Stromal cell of bone marrow (primary cell): ENCODE results near the gene GPRIN1.
"Not testable (repeated sequence)": the region's sequence is repeated elsewhere in the genome, so short reads cannot be mapped to it uniquely, and the experiment has no call there.

ENCODE experiments used
- DNase-seq: peaks from one replicate; pipeline ENCODE4 v3.0.0-alpha.2; 2012; ENCODE audit warnings: low read depth

The GPRIN1 gene

DNA sequence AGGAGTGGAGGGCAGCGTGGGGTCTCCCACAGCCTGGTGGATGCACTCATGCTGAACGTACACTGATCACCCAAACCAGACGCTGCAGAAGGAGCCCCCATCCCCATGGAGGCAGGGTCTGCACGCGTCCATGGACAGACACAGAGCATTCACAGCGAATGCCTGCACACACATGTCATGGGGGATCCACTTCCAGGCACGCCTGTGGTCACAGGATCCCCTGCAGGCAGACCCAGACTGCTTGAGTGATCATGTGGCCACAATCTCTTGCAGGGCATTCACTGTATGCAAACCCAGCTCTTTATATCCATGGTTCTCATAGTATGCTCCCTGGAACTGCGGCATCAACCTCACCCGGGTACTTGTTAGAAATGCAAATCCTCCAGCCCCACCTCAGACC lies 15.0 kb upstream of the GPRIN1 start:
- no peak for DNase-seq

DNA sequence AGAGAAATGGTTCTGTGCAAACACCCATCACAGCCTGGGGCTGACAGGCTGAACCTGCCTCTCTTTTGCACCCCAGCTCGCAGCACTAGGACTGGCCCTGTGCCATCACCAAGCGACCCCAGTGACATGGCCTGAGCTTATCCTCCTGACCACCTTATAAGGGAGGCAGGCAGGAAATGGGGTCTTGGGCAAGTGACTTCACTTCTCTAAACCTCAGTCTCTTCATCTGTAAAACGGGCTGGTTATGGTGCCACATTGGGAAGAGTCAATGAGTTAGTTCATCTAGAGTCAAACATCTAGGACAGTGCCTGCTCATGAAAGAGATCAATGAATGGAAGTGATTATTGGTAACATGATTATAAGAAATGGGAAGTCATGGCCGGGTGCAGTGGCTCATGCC lies 14.2 kb upstream of the GPRIN1 start:
- DNase-seq: no peak

DNA sequence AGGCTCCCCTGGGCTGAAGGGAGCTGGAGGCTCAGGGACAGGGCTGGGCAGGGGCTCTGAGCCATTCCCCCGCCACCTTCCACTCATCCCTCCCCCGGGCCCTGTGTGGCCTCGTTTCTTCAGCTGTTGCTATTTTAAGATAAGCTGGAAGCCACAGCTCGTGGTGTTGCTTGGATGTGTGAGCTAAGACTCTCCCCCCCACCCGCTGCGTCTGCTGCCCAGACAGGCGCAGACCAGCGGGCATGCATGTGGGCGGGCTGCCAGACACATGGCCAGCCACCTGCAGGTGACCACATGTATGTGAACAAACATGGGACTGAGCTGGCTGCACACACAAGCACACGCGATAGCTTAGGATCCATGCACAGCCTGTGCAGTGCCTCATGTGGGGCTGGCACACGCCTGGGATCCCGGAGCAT lies 11.7 kb upstream of the GPRIN1 start:
- DNase-seq: no peak

DNA sequence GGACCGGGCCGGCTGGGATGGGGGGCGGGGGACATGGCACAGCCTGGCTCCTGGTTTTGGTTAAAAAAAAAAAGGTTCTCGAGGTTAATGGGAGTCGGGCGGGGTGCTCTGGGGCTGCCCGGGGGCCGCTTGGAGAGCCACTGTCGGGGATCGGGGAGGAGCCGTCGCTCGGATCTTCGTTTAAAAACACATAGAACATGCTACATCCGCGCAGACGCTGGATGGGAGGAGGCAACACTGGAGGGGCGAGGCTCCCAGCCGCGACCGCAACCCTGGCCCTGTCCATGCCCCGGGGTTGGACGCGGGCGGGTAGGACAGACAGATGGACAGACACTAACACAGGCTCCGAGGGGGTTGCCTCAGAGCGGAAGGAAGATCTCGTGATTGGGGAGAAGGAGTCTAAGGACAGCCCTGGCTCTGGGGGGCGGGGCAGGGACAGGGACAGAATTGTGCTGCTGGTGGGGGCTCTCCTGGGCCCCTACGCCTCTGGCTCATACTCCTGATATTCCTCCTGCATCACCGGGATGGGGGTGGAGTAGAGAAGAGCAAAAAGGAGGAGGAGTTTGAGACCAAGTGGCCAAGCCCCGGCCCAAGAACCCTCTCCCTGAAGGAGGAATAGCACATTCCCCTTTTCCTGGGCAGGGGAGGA lies 10.5 kb upstream of the GPRIN1 start:
- no peak for DNase-seq

DNA sequence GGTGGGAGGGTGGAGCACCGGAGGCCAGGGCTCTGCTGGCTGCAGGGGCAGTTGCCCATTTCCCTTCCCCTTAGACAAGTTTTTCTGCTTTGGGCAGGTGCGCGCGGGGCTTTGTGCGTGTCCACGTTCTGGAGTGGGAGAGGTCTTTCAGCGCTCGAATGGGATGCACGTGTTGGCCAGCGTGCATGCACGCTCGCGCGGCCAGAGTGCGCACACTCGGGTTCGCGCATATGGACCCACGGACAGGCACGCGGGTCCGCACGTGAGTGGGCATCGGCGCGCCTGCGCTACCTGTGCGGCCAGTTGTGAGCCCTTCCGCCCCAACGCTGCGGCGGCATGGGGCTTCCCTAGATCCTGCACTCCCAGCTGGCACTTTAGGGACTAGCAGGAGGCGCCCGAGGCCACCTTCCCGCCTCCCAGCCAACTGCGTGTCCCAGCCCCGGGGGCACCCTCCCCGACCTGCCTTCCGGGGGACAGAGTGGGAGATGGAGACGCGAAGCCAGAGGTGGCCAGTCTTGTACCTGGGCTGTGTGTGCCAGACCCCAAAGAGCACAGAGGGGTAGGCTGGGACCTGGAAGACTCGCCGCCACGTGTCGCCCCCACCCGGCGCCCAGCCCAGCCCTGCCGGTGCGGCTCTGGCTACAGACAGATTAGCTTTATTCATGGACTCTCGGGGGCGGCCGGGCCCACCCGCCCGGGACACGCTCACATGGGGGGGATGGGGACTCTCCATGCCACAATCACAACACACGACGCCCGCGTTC lies 9.8 kb upstream of the GPRIN1 start:
- DNase-seq: no peak

DNA sequence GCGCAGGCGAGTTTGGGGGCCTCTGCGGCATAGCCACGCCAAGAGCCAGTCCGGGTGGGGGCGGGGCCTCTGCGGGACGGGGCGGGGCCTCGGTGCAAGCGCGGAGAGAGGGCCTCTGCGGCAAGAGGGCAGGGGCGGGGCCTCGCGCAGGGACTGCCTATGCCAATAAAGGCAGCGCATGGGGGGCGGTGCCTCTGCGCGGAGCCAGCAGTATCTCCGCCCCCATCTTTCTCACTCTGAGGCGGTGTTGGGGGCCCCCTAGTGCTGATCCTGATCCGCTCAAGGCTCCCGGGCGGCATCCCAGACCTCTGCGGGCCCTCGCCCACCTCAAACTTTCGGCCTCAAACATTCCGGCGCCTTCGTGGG lies 9.2 kb upstream of the GPRIN1 start:
- DNase-seq: peak; percentile 55

DNA sequence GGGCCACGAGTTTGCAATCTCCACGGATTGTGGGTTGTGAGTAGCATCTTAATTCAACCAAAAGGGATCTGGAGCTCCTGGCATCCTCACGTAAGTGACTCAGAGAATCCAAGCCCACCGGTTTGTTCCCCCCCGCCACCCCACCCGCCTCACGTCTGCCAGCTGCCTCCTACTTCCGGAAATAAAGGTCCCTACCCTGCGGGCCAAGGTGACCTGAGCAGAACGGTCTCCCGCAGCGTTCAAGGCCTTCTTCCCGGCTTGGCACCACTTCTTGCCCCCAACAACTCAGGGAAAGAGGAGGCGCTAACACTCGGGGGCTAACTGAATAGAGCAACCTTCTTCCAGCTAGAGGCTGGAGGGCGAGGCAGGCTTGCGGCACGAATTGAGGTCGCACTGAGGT lies 8.8 kb upstream of the GPRIN1 start:
- DNase-seq: no peak

DNA sequence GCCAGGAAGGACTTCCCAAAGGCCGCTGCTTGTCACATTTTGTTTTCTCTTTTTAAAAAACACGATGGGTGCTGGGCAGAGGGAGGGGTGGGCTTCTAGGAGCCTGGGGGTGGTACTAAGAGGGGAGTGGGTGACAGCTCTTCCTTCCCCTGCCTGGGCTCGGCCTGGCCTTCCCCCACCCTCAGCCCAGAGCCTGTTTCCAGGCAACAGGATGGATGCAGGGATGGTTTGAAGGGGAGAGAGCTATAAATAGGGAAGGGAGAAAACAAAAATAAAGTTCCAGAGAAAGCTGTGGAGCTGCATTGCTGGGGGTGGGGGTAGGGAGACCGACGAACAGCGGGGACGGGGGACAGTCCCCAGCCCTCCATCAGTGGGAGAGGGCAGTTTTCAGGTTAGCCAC lies 6.6 kb upstream of the GPRIN1 start:
- no peak for DNase-seq

DNA sequence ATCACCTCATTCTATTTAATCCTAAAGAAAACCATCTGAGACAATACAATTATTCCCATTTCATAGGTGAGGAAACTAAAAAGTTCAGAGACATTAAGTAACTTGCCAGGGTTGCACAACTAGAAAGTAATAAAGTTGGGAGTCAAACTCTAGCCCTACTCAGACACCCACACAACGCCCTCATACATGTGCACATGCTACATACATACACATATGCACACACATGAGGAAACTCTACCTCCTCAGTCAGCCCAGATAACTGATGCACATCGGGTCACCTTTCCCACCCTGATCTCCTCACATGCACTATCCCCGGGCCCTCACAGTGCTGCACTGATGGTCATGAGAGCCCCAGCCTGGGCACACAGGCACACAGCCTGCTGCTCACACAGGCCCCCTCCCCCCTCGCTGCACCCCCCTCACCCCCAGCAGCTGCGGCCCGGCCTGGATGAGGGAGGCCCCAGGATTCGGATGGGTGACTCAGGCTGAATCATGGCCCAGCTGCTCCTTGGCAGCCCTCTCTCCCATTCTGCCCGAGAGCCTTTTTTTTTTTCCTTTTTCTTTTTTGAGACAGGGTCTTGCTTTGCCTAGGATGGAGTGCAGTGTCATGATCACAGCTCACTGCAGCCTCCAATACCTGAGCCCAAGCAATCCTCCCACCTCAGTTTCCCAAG lies 5.0 kb upstream of the GPRIN1 start:
- peak; percentile 56 for DNase-seq

DNA sequence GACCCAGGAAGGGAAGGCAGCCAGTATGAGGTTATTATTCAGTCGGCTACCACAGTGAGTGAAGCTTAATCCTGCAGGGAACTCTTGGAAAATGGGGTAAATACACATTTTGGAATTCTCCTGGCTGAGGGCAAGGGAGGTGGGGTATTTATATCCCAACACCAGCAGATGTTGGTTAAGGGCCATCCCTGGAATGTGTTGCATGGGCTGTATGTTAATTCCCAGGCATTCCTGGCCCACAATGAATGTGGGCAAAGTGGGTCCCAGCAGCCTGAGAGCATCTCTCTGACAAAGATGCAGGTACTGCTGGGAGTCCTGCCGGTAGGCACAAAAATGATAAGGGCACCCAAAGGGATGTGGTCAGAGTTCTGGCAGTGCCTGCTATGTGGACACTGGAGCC lies 2.9 kb upstream of the GPRIN1 start:
- DNase-seq: no peak

DNA sequence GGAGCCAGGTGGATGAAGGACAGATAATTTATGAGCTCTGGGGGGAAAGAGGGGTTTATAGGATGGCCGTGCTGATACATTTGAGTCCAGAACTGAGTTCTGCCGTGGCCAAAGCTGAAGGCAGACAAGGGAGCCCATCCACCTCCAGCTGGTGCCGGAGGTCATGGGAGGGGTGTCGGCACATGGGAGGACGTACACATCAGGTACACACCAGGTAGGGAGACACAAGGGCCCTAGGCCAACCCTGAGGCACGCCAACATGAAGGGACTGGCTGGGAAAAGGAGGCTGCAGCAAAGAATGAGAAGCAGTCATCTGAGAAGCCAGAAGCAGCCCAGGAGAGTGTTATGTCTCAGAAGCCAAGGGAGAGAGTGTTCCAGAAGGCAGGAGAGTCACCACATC lies 2.1 kb upstream of the GPRIN1 start:
- no peak for DNase-seq

DNA sequence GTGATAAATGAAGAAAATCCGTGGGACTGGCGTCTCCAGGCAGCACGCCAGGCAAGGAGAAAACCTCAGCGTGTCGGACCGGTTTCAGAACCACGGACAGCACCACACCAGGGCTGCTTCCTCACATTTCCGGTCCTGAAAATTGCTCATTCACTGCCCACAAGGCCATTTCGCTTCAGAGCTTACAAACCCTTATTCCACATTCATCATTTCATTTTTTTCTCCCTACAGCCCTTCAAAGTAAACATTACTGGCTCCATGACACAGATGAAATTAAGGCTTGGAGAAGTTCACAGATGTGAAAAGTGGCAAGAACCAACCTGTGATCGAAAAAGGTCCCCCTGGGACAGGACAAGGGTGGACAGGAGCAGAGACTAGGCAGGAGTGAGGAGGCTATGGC lies 1.5 kb upstream of the GPRIN1 start:
- peak; percentile 71 for DNase-seq

DNA sequence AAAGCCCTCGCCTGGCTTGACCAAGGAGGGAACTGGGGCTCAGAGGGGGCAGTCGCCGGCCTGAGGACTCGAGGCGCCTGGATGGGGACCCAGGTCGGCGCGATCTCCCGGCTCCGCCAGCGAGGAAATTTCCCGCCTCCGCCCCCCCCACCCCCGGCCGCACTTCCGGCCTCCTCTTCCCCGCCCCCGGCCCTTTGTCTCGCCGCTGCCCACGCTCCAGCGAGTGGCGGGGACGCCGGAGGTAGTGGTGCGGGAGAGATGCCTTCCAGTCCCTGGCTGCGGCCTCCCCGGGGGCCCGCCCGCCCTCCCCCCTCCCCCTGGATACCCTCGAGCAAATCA lies 448 bp upstream of the GPRIN1 start:
- no peak for DNase-seq

DNA sequence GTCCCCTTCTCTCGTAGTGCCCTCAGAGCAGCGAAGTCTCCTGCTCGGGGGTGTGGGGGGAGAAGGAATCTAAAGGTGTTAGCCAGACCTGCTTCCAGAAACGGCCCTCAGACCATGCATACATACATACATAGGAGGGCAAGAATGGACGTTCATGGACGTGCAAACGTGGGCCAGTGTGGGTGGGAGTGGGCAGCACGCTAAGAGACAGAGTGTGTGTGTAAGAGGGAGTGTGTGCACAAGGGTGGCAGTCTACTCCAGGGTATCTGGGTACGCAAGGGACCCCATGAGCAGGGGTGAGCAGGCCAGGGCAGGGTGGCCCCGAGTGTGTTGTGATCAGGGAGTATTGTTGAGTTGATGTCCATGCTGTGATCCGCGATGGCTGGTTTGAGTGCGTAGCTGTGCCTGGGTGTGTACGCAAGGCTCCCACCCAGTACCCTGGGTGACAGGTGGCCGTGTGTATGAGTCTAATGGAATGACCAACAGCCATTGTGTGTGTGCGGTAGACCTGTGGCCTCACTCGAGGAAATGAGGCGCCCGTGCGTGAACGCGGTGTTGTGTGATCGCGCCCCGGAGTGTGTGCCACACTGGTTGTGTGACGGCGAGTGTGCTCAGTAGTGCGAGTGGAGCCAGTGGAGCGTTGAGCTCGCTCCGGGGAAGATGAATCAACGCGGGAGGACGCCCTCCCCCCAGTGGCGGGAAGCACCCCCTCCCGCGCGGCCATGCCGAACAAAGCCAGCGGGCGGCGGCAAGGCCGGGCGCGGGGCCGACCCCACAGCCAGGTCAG lies 826 bp downstream of the GPRIN1 start:
- DNase-seq: no peak

DNA sequence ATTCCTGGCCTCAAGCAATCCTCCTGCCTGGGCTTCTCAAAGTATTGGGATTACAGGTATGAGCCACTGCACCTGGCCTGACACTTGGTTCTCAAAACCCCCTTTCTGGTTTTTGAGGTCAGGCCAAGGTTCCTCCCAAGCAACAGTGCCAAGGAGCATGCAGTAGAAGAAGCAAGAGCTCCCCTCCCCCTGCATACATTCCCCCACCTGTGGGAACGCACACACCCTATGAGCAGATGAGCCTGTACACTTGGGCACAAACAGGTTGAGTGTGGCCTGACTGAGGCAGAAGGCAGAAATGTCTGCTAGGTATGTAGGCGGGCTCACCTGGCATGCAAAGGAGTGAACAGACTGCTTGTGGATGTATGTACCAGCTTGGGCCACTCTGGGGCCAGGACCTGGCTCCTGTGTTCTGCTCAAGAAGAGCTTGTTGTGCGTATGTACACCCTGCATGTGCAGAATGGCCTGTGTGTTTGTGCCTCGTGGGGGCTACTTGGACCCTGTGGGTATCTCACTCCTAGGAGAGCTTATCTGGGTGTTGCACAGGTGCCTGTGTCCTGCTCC lies 1.7 kb downstream of the GPRIN1 start:
- no peak for DNase-seq

DNA sequence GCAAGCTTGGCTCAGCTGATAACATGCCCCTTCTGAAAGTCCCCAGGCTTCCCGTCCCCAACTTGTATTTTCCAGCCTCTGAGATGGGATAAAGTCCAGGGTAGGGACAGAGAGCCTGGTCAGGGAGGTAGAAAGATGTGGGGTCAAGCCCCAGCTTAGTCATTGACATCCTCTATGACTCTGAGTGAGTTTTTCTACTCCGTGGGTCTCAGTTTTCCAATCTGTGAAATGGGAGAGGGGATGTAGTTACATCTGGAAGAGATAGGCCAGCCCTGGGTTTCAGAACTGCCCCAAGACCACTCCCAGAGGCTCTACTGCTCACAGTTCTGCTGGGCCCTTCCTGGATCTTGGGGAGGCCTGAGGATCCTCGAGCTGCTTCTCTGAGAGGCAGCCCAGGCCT lies 3.1 kb downstream of the GPRIN1 start:
- no peak for DNase-seq

DNA sequence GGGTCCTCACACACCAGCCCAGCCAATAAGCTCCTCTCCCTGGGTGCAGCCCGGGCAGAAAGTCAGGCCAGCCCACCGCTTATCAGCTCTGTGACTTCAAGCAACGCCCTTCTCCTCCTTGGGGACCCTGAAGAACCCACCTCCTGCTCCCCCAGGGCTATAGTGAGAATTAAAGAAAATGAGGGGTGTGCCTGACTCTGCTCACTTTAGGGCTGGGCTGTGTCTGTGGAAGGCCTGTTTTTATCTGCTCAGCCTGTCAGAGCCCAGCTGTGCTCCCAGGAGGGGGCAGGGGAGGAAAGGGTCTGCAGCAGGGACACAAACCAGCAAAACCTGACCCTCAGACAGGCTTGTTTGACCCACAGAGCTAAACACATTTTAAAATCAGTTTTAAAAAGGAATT lies 3.9 kb downstream of the GPRIN1 start:
- no peak for DNase-seq

DNA sequence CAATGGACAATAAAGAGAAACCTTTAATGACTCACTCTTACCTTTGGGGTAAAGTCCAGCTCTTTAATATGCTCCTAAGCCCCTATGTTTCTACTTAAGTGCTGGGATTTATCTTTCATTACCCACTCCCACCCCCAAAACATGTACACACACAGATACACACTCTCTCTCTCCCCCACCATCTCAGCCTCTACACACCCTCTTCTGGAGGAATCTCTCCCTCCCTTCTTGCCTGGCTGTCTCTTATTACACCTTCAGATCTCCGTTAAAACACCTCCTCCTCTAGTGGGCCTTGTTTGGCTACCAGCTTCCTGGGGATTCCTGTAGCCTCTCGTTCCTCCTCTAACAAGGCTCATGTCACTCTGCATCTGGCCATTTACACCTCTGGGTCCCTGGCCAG lies 6.9 kb downstream of the GPRIN1 start:
- DNase-seq: no peak

DNA sequence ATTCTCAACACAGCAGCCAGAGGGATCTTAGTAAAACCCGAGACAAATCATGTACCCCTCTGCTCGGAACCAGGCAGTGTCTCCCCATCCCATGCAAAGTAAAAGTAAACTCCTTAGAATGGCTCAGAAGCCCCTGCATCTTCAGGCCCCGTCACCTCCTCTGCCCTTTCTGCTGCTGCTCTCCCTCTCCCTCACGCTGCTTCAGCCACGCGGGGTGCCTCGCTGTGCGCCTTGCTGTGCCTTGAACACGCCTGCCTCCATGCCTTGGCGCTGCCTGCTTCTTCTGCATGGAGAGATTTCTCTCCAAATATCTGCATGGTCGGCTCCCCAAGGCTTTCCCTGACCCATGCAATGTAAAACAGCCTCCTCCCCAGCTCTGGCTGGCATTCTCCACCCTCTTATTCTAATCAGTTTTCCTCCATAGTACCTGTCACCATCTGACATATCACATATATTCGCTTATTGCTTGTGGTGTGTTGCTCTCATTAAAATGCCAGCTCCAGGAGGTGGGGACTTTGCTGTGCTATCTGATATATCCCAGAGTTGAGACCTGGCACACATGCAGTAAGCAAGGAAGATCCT lies 8.0 kb downstream of the GPRIN1 start:
- DNase-seq: no peak

DNA sequence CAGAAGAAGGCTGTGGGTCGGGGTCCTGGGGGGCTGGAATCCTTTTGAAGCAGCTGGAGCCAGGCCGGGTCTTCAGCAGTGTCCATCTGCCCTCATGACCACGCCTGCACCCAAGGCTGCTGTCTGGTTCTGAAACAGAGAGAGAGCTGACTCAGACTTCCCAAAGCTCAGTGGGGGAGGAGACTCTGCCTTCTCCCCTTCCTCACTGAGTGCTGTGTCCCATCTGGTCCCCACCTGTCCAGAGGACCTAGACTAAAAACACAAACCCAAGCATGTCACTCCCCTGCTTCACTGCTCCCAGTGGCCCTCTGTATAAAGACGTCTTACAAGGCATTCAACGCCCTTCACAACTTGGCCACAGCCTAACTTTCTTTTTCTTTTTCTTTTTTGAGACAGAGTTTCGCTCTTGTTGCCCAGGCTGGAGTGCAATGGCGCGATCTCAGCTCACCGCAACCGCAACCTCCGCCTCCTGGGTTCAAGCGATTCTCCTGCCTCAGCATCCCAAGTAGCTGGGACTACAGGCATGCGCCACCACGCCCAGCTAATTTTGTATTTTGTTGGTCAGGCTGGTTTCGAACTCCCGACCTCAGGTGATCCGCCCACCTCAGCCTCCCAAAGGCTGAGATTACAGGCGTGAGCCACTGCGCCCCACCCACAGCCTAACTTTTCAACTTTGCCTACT lies 10.1 kb downstream of the GPRIN1 start:
- not testable (repeated sequence) for DNase-seq
